GM08714 (cell line): Measurements from ENCODE around the gene EHMT1.

Experiments
- H3K4me3 ChIP-seq: fragments of 200-500 bp; sonication (Bioruptor generic); 2 replicates; pipeline ENCODE4 v1.5.1; 2014; ENCODE audit warnings: mild to moderate bottlenecking, low read length, inconsistent platforms
- ZNF274 ChIP-seq: IDR thresholded peaks from 2 replicates; pipeline ENCODE4 v1.6.1; 2012; ENCODE audit warnings: mild to moderate bottlenecking, low read depth, low read length

The EHMT1 gene

DNA sequence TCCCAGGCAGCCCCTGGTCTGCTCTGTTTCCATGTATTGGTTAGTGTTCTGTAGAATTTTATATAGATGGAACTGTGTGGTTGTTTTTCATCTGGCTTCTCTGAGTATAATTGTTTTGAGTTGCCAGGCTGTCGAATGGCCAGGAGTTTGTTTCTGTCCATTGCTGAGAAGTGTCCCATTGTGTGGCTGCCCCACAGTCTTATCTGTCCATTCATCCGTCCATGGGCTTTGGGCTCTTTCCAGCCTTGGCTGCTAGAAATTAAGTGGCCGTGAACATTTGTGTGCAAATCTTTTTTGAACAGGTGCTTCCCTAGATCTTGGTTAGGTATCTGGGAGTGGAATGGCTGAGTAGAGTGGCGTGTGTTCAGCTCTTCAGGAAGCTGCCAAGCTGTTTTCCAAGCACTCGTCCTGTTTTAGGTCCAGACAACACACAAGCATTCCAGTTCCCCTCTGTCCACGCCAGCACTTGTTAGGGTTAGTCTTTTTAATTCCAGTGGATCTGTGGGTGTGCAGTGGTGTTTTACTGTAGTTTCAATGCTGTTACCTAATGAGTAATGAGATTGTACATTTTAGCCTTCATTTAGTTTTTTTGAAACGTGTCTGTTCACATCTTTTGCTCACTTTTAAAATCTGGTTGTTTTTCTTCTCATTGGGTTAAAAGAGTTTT lies 136.6 kb downstream of the EHMT1 start:
- TF ChIP-seq ZNF274 = no peak
- H3K4me3 ChIP-seq = no peak overlapping the region

- no peak overlapping the region for H3K4me3 ChIP-seq
- no peak for TF ChIP-seq ZNF274
These were observed 137.4 kb downstream of the EHMT1 start for GRCh38 chr9:137756045-137756744.

DNA sequence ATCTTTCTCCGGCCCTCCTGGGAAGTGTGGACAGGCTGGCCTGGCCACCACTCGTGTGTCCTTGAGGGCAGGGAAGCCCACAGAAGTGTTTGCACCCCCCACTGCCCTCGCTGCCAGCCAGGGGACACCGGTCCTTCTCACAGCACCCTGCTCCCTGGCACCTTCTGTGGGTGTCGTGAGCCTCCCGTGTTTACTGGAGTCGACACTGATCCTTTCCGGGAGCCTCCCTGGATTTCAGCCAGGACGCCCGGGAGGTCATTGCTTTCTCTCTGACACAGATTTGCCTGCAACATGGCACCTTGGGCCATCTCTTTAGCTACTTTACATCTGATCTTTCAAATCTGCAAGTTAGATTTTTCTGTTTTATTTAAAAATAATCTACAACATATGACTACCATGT lies 138.3 kb downstream of the EHMT1 start:
- H3K4me3 ChIP-seq = no peak overlapping the region
- no peak for TF ChIP-seq ZNF274

GRCh38 chr9:137757613-137758029 lies 138.8 kb downstream of the EHMT1 start:
- TF ChIP-seq ZNF274 = no peak
- H3K4me3 ChIP-seq = peak overlapping the region; percentile 38; the same call in 1 of the 2 replicates

GRCh38 chr9:137758067-137758466 lies 139.3 kb downstream of the EHMT1 start:
- H3K4me3 ChIP-seq = peak overlapping the region; percentile 38; the same call in 1 of the 2 replicates
- TF ChIP-seq ZNF274 = no peak

DNA sequence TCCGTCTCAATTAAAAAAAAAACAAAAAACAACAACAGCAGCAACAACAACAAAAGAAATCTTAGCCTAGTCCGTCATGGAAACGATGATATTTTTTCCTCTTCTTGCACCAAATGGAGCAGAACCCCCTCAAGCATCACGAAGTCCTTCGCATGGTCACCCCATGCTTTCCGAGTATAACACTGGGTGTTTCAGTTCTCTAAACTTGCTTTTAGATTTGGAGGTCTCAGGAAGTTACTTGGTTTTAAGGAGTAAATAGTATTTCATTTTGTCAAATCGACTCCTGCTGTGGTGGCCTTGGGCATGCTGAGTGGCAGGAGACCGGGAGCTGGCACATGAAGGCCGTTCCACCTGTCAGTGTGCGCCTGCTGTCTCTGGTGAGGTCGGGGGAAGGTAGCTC lies 140.3 kb downstream of the EHMT1 start:
- H3K4me3 ChIP-seq = peak overlapping the region; percentile 9; the same call in 1 of the 2 replicates
- TF ChIP-seq ZNF274 = no peak

DNA sequence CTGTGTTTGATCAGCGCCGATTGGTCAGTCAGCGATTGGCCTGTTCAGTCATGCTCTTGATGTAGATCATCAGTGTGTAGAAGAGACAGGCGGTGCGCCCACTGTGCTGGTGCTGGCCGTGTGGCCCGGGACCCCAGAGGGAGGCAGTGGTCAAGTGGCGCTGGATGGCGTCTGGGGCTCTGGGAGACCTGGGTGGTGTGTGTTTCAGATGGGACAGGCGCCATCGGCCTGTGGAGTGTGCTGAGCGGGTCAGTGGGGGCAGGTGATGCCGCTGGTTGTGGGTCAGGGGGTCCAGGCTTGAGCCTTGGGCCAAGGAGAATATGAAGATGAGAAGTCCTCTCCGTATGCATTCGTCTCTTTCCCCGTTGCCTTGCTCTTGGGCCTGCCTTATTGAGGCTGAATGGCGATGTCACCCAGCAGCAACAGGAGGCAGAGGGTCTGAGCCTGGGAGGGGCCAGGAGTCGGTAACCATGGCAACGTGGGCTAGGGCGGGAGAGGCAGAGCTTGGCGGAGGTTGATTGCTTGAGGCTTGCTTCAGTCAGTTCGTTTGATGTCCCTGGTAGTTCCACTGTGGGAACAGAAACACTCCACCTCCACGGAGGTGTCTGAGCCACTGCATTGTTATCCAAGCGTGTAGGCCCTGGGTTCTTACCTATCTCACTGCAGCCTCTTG lies 141.0 kb downstream of the EHMT1 start:
- peak overlapping the region; percentile 9; the same call in 1 of the 2 replicates for H3K4me3 ChIP-seq
- no peak for TF ChIP-seq ZNF274

GRCh38 chr9:137760426-137760825 lies 141.6 kb downstream of the EHMT1 start:
- no peak overlapping the region; the same call in 1 of the 2 replicates for H3K4me3 ChIP-seq
- TF ChIP-seq ZNF274 = no peak

GRCh38 chr9:137761032-137761431 lies 142.2 kb downstream of the EHMT1 start:
- no peak for TF ChIP-seq ZNF274
- H3K4me3 ChIP-seq = no peak overlapping the region

DNA sequence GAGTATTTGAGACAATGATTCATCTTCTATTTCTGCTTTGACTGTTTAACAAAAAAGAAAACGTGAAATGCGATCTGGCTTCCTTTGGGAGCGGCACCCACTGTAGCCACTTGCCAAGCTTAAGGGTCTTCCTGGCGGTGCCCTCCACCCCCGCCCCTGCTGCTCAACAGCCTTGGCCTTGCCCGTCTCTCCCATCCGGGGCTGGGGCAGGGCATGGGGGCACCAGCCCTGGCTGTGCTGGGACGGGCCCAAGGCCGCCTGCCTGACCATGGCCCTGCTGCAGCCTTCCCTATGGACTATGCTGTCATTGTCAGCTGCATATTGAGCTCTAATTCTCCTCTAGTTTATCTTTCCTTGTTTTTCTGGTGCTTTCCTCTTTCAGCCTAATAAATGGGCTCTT lies 143.0 kb downstream of the EHMT1 start:
- no peak overlapping the region for H3K4me3 ChIP-seq
- no peak for TF ChIP-seq ZNF274

DNA sequence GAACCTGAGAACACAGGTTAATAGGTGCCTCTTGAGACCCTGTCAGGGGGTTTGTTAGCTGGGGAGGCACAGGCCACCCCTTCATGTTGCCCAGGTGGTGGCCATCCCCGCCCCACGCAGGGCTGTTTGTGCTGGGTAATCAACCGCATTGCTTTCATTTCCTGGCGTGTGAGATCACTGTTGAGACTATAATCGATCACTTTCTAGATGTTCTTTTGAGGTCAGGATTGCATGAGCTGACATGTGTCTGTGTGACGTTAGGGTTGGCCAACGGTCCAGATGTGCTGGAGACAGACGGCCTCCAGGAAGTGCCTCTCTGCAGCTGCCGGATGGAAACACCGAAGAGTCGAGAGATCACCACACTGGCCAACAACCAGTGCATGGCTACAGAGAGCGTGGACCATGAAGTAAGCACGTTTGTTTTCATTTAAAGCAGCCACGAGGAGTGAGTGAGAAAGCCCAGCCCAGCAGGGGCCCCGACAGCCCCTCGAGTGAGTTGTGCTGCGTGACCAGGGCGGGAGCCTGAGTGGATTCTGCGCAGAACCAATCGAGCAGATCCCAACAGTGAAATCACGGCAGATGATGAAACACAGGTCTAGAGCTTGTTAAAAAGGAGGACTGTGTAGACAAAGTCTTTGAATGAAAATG lies 143.7 kb downstream of the EHMT1 start:
- TF ChIP-seq ZNF274 = no peak
- H3K4me3 ChIP-seq = peak overlapping the region; percentile 3; the same call in 1 of the 2 replicates

GRCh38 chr9:137763271-137763955 lies 144.6 kb downstream of the EHMT1 start:
- H3K4me3 ChIP-seq = no peak overlapping the region; the same call in 1 of the 2 replicates
- TF ChIP-seq ZNF274 = no peak

DNA sequence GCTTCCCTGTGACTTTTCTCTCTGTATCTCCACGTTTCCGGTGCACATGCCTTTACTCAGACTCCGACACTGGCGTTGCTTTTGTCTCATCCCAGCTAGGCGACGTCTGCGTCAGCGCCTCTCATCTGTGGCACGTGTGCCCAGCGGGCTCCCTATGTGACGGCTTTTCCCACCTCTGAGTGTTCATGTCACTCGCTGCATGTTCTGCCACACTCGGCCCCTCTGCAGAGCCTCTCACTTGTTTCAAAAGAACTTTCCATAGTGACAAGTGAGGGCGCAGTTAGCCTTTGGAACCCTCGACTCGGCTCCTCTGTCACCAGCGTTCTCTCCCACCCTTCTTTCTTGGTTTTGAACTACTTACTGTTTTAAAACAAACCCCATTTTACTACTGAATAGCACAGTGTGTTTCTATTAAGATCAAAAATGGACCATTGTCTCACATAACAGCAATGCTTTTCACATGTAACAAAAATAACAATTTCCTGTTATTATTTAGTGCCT lies 145.4 kb downstream of the EHMT1 start:
- TF ChIP-seq ZNF274 = no peak
- no peak overlapping the region for H3K4me3 ChIP-seq
